ENCODE data around the gene GPR32. TPM values are rescaled to one million over a fixed set of nuclear protein-coding genes. Genes with fewer than 3 reads are reported as not detected.

The GPR32 gene
- total and polyA plus RNA-seq, 2 of the 8 experiments (the other 6 are each of a cell fraction or from before 2014, with no cell fraction given), result not detected

GRCh38 chr19:50725911-50726230 lies 44.4 kb upstream of the GPR32 start (continued):
- no peak for TF ChIP-seq CHD7 (IDR thresholded peaks at IDR 0.05; ENCODE audit: insufficient replicate concordance, low read length)
